Esophagus squamous epithelium (tissue), 5 donors: ENCODE measurements around the gene KCNMA1. TPM values are rescaled to one million over a fixed set of nuclear protein-coding genes. Genes with fewer than 3 reads are reported as not detected.

Experiments
- DNase-seq: peaks from one replicate; lab custom pipeline; 2025; lab: John Stamatoyannopoulos, UW
- H3K27ac ChIP-seq, 4 donors: fragments of 200-600 bp; sonication (generic); one replicate each; pipeline ENCODE4 v1.5.1; 2016 to 2019; ENCODE audit warnings: mild to moderate bottlenecking in 1 of 4
- H3K27me3 ChIP-seq, 4 donors: fragments of 200-600 bp; sonication (generic); 1 replicate in 3 of 4; 2 replicates in 1 of 4; pipeline versions ENCODE4 v1.5.1 to v1.6.0; 2017 to 2021; ENCODE audit warnings: antibody characterized with exemption in 1 of 4
- H3K36me3 ChIP-seq, 3 donors: fragments of 200-600 bp; sonication (generic); one replicate each; pipeline ENCODE4 v1.5.1; 2016 to 2019
- H3K4me1 ChIP-seq, 3 donors: fragments of 200-600 bp; sonication (generic); one replicate each; pipeline ENCODE4 v1.5.1; 2017 to 2019
- H3K4me3 ChIP-seq, 4 donors: fragments of 200-600 bp; sonication (generic); 1 replicate in 3 of 4; 2 replicates in 1 of 4; pipeline ENCODE4 v1.5.1; 2016 to 2019; ENCODE audit warnings: mild to moderate bottlenecking in 2 of 4, moderate library complexity in 1 of 4
- H3K9me3 ChIP-seq, 3 donors: fragments of 200-600 bp; sonication (generic); one replicate each; pipeline ENCODE4 v1.5.1; 2016 to 2019
- POLR2A ChIP-seq, 4 donors: fragments of 450-650 bp; IDR thresholded peaks; one replicate each; pipeline ENCODE4 v1.6.1; 2017; ENCODE audit warnings: antibody characterized with exemption in 4 of 4, mild to moderate bottlenecking in 4 of 4, moderate library complexity in 3 of 4
- WGBS, 2 donors: methylation state at CpG; one replicate each; pipeline ENCODE4 v1.1.5; 2018; 5-methylcytosine and 5-hydroxymethylcytosine counted together
- intact Hi-C: fragments of 100-400 bp; cut with DNase I; formaldehyde crosslinking; loops from one replicate; pipeline ENCODE4 v1.15.0; 2022
- total RNA-seq, 4 donors: library from RNA; depleted of rRNA; stranded (reverse); fragments of >200 nt; gene quantifications; one replicate each; pipeline ENCODE4 v1.1.0, GENCODE V29; 2016
- TF ChIP-seq, protein P1 (sequence below), 6 experiments: fragments of 450-650 bp in 4 of 6; fragments of 200-600 bp in 2 of 6; sonication (generic) in 2 of 6; IDR thresholded peaks; one replicate each; pipeline ENCODE4 v1.5.1; 2016 to 2019; ENCODE audit warnings: antibody characterized with exemption in 6 of 6, mild to moderate bottlenecking in 4 of 6, moderate library complexity in 4 of 6
- donor health status: DM: yes; HTN: yes; CAD: no.

The KCNMA1 gene
- total RNA-seq, 4 donors from 2014 or later: 7.5 to 74.2 (median 18.0) TPM

DNA sequence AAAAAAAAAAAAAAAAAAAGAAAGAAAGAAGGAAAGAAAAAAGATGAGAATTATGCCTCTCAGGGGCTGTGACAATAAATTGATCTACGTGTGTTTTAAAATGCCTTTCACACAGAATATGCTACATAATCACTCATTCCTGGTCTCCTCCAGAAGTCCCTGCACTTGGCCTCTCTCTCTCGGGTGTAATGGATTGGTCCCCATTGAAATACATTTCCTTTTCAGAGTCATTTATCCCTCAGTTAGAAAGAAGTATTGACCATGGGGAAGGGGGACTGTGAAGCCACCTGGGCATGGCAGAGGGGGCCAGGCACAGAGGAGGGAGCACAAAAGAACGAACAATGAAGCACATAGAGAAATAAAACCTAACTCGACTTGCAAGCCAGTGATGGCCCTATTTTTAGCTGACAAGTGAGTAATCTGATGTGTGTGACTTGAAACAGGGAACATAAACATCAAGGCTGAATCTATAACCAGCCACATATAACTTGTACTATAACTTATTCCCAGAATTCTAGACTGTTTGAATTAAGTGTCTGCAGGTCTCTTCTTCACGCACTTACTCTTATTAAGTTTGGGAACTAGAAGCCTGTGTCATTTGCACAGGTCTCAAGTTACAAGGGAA, 490.8 kb downstream of the KCNMA1 start:
- Histone ChIP-seq H3K36me3 (no peaks in the 10 kb centered on the region), H3K27ac (no peak overlapping the region), H3K27me3 (no peaks in the 10 kb centered on the region), H3K4me3 (no peak overlapping the region), H3K4me1 (no peaks in the 10 kb centered on the region), H3K9me3 (no peaks in the 10 kb centered on the region)
- intact Hi-C loops: no loop called here
- WGBS, 2 donors: 70 to 71% methylated on average over 5 of the region's 5 CpGs
- no peak for DNase-seq
- no peak for TF ChIP-seq POLR2A (IDR thresholded peaks at IDR 0.05)
- TF ChIP-seq, protein P1, sequence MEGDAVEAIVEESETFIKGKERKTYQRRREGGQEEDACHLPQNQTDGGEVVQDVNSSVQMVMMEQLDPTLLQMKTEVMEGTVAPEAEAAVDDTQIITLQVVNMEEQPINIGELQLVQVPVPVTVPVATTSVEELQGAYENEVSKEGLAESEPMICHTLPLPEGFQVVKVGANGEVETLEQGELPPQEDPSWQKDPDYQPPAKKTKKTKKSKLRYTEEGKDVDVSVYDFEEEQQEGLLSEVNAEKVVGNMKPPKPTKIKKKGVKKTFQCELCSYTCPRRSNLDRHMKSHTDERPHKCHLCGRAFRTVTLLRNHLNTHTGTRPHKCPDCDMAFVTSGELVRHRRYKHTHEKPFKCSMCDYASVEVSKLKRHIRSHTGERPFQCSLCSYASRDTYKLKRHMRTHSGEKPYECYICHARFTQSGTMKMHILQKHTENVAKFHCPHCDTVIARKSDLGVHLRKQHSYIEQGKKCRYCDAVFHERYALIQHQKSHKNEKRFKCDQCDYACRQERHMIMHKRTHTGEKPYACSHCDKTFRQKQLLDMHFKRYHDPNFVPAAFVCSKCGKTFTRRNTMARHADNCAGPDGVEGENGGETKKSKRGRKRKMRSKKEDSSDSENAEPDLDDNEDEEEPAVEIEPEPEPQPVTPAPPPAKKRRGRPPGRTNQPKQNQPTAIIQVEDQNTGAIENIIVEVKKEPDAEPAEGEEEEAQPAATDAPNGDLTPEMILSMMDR (IDR thresholded peaks at IDR 0.05): no peak

DNA sequence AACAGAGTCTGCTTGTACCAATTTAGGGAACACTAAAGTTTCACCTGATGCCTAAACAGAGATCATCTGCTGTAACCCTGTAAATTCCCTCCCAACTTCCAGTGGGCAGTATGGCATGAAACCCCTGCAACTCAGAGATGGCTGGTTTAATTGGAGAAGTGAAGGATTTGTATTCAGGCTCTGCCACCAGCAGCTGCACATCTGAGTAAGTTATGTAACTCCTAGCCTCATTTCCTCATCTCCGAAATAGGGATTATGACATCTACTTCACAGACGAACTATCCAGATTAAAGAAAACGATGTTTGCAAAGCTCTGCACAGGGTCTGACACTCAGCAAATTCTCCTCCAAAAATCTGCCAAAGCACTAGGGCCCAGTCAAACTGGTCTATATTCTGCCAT, 493.0 kb downstream of the KCNMA1 start:
- intact Hi-C loops: no loop called here
- H3K27ac ChIP-seq: no peak overlapping the region
- 57 to 83% methylated on average over 3 of the region's 3 CpGs for WGBS, 2 donors
- no peak overlapping the region for H3K4me3 ChIP-seq
- H3K27me3 ChIP-seq: no peaks in the 10 kb centered on the region
- TF ChIP-seq, protein P1 (IDR thresholded peaks at IDR 0.05): no peak
- no peak for TF ChIP-seq POLR2A (IDR thresholded peaks at IDR 0.05)
- H3K36me3 ChIP-seq: no peaks in the 10 kb centered on the region
- no peaks in the 10 kb centered on the region for H3K9me3 ChIP-seq
- no peaks in the 10 kb centered on the region for H3K4me1 ChIP-seq
- DNase-seq: no peak

DNA sequence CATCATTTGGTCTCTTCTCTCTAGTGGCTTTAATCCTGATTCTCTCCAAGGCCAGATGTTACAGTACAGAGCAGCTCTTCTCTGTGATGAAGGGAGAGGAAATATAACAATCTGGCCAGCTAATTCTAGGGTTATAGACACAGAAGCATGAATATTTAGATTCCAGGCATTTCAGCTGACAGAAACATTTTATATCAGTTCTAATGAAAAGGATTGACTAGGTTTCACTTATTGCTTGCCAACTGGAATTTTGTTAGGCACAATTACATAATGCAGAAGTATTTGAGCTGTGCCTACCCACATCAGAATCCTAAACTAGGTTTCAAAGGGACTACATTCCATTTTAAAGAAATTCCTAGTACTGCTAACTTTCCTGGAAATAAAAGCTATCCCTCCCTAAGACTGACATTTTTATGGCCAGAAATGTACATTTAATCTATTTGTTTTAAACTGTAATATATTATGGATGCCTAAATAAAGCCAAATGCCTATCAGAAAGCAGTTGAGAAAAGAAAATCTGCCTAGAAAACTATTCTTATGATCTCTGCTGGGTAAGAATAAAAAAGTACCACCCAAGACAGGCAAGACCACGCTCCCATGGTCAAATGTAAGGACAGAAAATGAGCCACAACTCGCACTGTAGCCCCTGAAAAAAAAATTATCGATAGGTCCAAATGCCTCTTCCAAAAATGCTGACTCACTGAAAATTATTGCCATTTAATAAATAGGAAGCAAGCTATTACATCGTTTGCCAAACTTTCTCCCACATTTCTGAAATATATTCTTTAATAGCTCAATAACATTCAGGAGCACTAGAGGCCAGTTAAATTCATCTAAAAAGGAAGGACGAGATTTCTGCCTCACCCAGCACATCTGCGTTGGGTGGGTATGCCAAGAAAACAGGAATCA, 498.1 kb downstream of the KCNMA1 start:
- WGBS, 2 donors: 74 to 84% methylated on average over 6 of the region's 6 CpGs
- H3K27me3 ChIP-seq: no peaks in the 10 kb centered on the region

DNA sequence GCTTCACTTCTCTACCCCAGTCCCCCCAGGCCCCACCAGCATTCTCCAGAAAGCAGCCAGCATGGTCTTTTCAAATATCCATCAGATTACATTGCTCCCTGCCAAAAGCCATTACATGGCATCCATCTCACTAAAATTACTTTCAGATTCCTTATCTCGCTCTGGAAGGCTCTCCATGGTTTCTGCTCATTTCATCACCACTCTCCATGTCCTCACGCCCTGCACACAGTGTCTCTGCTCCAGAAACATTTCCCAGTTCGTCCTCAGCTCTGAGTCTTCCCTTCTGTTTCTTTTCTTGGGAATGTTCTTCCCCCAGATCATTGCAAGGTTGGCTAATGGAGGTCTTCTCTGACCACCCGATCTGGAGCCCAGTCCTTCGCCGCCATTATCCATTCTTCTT, 499.1 kb downstream of the KCNMA1 start:
- WGBS, 2 donors: 85 to 90% methylated on average over 6 of the region's 6 CpGs

More for the DNA sequence above, 498.1 kb downstream of the KCNMA1 start:
- Histone ChIP-seq H3K4me3 (no peak overlapping the region), H3K36me3 (no peaks in the 10 kb centered on the region), H3K4me1 (peaks cover 0 to 10% (median 0%) of the 10 kb centered on the region in 3 donors), H3K27ac (no peak overlapping the region), H3K9me3 (no peaks in the 10 kb centered on the region)
- intact Hi-C loops: no loop called here
- TF ChIP-seq, protein P1 (IDR thresholded peaks at IDR 0.05): no peak
- TF ChIP-seq POLR2A (IDR thresholded peaks at IDR 0.05): no peak
- no peak for DNase-seq

More for the DNA sequence above, 499.1 kb downstream of the KCNMA1 start:
- Histone ChIP-seq H3K36me3 (no peaks in the 10 kb centered on the region), H3K9me3 (no peaks in the 10 kb centered on the region), H3K27ac (no peak overlapping the region), H3K27me3 (no peaks in the 10 kb centered on the region), H3K4me3 (no peak overlapping the region), H3K4me1 (peaks cover 0 to 10% (median 0%) of the 10 kb centered on the region in 3 donors)
- DNase-seq: no peak
- no peak for TF ChIP-seq POLR2A (IDR thresholded peaks at IDR 0.05)
- TF ChIP-seq, protein P1 (IDR thresholded peaks at IDR 0.05): no peak
- intact Hi-C loops: no loop called here
